ENCODE data around the gene BST2. TPM values are rescaled to one million over a fixed set of nuclear protein-coding genes. Genes with fewer than 3 reads are reported as not detected.

The BST2 gene
- polyA plus RNA-seq, 1 of the 3 experiments (the other 2 are of a cell fraction): 5.7 TPM

GRCh38 chr19:17398902-17399527 is 6.4 kb downstream of the BST2 start:
- Histone ChIP-seq H3K36me3 (replicated peaks in 1 of 2; ENCODE audit: control insufficient read depth in 1 of 2, insufficient read depth in 2 of 2, low read length in 1 of 2) (no peaks in the 10 kb centered on the region), H4K20me1 (ENCODE audit: insufficient read depth) (no peaks in the 10 kb centered on the region), H3K4me1 (ENCODE audit: control insufficient read depth in 1 of 2, insufficient read depth in 2 of 2, low read depth in 1 of 2, low read length in 1 of 2) (peaks cover 0 to 5% of the 10 kb centered on the region in 2 experiments; a peak in 1 of 4 replicates), H3K9me3 (no peaks in the 10 kb centered on the region), H3K9ac (no peak overlapping the region), H2AFZ (ENCODE audit: low read depth) (no peak overlapping the region), H3K4me2 (no peak overlapping the region), H3K4me3 (ENCODE audit: low read depth in 2 of 2, low read length in 1 of 2) (no peak overlapping the region), H3K27me3 (ENCODE audit: insufficient read depth) (no peaks in the 10 kb centered on the region), H3K27ac (ENCODE audit: low read depth in 2 of 2, low read length in 1 of 2) (no peak overlapping the region), H3K79me2 (ENCODE audit: insufficient read depth) (no peaks in the 10 kb centered on the region), H3K9me2 (no peaks in the 10 kb centered on the region), H3F3A (replicated peaks; ENCODE audit: insufficient read depth) (peaks cover 3% of the 10 kb centered on the region)
- peak; percentile 22 for DNase-seq
- CTCF ChIA-PET: interaction anchor here (1.2 to 3.6 kb wide), 4 partner anchors 9 to 67 kb away, joined by 4 to 11 read pairs (median 7); partner anchors contain the start of gene TMEM221
- TF ChIP-seq SIN3A (IDR thresholded peaks at IDR 0.05; ENCODE audit: borderline replicate concordance, low read depth, low read length): no peak
- TF ChIP-seq GABPA (IDR thresholded peaks at IDR 0.05; ENCODE audit: low read depth): no peak
- no peak for TF ChIP-seq EP300 (IDR thresholded peaks at IDR 0.05; ENCODE audit: borderline replicate concordance in 1 of 2, low read depth in 1 of 2, low read length in 1 of 2)
- TF ChIP-seq USF2 (IDR thresholded peaks at IDR 0.05; ENCODE audit: borderline replicate concordance, low read depth, low read length): no peak
- no peak for TF ChIP-seq POLR2AphosphoS5 (IDR thresholded peaks at IDR 0.05; ENCODE audit: low read depth, low read length)
- no peak for TF ChIP-seq MEF2A (IDR thresholded peaks at IDR 0.05; ENCODE audit: borderline replicate concordance, low read depth)
- no peak for TF ChIP-seq RXRA (IDR thresholded peaks at IDR 0.05; ENCODE audit: borderline replicate concordance, low read depth)
- TF ChIP-seq IRF3 (IDR thresholded peaks at IDR 0.05; ENCODE audit: low read depth, low read length): no peak
- no peak for TF ChIP-seq TCF12 (IDR thresholded peaks at IDR 0.05)
- TF ChIP-seq ZBTB33 (IDR thresholded peaks at IDR 0.05; ENCODE audit: borderline replicate concordance, low read depth): no peak
- TF ChIP-seq FOSL2 (IDR thresholded peaks at IDR 0.05; ENCODE audit: borderline replicate concordance, low read depth): no peak
- no peak for TF ChIP-seq JUND (IDR thresholded peaks at IDR 0.05)
- no peak for TF ChIP-seq NRF1 (IDR thresholded peaks at IDR 0.05; ENCODE audit: low read depth, low read length)
- TF ChIP-seq REST (IDR thresholded peaks at IDR 0.05; ENCODE audit: low read depth, low read length): no peak
- WGBS (ENCODE audit: low lambda C conversion rate): 72% methylated on average over 8 of the region's 8 CpGs
- POLR2A ChIA-PET: no interaction called here
